Epithelial cell of esophagus (primary cell): ENCODE measurements around the gene GSE1.

ENCODE experiments used
- DNase-seq: peaks from one replicate; pipeline ENCODE4 v3.0.0; 2010; ENCODE audit warnings: low read depth
- H3K4me3 ChIP-seq: 2 replicates; pipeline ENCODE4 v1.5.1; 2011; ENCODE audit warnings: mild to moderate bottlenecking, low read length, control low read depth
- TF ChIP-seq, protein P1 (sequence below): IDR thresholded peaks from 2 replicates; pipeline ENCODE4 v1.5.1; 2011; ENCODE audit warnings: low read depth, mild to moderate bottlenecking, low read length, control low read depth, inconsistent platforms; ENCODE audit not compliant: insufficient read depth; ENCODE audit errors: missing control alignments

The GSE1 gene

DNA sequence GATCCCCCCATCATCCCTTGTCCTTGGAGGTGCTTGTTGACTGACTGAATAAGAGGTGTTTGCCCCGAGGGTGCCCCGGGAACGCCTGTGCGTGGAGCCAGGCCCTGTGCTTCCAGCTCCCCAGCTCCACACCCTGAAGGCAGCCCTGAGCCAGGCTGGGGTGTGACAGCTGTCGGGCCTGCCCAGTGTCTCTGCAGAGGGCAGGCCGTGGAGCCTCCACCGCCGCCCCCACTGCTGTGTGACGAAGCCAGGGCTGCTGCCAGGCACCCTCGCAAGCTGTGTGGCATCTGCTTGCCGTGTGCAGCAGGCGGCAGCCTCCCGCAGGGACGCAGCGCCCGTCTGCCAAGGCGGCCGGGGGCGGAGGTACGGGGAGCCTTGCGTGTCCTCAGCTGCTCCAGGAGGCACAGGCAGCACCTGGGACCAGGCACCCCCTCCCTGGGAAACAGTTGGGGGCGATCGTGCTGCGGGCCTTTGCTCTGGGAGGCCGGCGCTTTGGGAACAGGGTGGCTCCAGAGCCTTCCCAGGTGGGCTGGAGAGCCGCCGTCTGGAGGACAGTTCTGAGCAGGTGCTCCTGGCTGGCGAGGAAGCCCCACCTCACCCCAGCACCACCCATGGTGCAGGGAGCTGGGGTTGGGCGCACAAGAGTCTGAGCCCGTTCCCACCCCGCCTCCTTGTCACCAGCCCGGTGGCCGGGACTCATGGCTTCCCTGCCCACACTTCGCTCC is 26.6 kb downstream of the GSE1 start:
- TF ChIP-seq, protein P1, sequence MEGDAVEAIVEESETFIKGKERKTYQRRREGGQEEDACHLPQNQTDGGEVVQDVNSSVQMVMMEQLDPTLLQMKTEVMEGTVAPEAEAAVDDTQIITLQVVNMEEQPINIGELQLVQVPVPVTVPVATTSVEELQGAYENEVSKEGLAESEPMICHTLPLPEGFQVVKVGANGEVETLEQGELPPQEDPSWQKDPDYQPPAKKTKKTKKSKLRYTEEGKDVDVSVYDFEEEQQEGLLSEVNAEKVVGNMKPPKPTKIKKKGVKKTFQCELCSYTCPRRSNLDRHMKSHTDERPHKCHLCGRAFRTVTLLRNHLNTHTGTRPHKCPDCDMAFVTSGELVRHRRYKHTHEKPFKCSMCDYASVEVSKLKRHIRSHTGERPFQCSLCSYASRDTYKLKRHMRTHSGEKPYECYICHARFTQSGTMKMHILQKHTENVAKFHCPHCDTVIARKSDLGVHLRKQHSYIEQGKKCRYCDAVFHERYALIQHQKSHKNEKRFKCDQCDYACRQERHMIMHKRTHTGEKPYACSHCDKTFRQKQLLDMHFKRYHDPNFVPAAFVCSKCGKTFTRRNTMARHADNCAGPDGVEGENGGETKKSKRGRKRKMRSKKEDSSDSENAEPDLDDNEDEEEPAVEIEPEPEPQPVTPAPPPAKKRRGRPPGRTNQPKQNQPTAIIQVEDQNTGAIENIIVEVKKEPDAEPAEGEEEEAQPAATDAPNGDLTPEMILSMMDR, result peak; percentile 15
- H3K4me3 ChIP-seq, result no peak overlapping the region
- DNase-seq, result peak; percentile 65

DNA sequence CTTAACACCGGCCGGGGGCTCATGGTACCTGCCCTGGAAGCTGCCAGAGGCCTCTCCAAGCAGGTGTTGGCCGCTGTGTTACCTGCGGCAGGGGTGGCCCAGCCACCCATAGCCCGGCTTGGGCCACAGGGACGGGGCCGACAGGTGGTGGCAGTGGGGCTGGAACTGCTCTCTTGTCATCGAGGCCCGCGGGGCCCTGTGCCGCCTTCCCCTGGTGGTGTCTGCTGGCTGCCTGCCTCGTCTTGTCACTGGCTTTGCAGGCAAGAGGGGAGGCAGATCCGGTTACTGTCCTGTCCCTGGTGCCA is 27.1 kb downstream of the GSE1 start:
- TF ChIP-seq, protein P1, result no peak
- no peak overlapping the region for H3K4me3 ChIP-seq
- no peak for DNase-seq

DNA sequence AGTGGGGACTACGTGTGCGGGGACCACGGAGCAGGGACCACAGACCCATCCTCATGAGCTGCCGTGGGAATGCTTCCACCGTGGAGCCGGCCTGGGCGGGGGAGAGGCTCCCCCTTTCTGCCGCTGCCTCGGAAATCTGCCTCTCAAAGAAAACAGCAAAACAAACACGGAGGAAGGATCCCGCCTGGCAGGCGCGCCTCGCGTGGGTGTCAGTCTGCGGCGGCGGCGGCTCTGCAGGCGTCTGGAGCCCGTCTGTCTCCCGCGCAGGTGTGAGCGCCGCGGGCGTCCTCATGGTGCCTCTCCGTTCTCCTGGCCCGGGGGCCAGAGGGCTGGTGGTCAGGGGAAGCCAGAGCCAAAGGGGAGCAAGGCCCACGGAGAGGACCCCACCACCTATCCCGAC is 27.5 kb downstream of the GSE1 start:
- no peak overlapping the region for H3K4me3 ChIP-seq
- DNase-seq, result no peak
- TF ChIP-seq, protein P1, result no peak

DNA sequence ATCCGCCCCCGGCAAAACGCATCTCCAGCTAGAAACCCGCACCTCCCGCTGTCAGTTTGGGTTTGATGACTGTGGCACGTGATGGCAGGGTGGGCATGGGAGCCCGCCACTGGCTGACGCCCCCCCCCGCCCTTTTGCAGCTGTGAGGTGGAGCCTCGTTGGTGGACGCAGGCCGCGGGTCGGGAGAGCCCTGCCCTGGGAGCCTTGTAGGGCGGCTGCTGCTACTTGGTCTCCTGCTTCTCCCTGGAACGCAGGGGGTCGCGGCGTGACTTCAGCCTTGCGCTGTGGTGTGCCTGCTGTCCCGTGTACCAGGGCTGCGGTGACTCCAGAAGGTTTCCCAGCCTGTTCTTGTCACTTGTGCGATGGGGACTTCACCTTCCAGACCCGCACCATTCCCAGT is 28.2 kb downstream of the GSE1 start:
- H3K4me3 ChIP-seq, result no peak overlapping the region
- TF ChIP-seq, protein P1, result no peak
- no peak for DNase-seq

DNA sequence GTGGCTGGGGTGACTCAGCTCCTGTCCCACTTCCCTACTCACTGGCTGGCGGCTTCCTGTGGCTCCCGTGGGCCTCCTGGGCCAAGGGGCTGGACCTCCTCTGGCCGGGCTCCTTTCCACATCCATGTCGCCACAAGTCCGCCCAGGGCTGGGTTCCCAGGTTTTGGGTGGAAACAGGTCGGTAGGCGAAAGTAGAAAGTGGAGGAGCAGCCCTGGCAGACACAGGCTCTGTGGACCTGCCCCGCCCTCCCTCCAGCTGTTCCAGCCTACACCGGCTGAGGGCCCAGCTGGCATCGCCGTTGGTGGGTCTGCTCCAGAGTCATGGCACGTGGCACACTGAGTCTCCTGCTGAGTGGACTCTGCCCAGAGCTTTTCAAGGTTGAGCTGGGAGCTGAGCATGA is 28.7 kb downstream of the GSE1 start:
- TF ChIP-seq, protein P1, result no peak
- H3K4me3 ChIP-seq, result no peak overlapping the region

DNA sequence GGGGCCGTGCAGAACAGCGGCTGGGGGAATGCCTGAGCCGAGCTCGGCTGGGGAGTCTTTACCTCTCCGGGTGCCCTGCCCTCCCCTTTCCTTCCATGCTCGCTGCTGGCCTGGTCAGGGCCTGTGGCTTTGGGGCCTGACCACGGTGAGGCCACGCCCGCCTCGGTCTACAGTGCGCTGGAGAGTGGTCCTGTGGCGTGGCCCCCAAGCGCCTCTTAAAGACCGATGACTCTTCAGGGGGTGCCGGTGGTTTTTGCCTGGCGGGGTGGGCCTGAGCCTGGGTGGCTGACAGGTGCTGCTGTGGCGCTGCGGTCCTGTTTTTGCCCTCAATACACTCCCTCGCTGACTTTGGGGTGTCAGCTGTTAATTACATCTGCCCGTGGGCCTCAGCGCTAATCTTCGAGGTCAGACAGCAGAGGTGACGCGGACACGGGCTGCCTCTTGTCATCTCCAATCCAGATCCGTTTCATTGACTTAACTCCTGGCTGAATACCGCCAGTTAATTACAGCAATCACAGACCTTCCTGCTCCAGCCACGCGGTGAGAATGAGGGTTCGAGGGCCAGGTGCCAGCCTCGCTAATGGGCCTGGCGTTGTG is 29.7 kb downstream of the GSE1 start:
- no peak overlapping the region for H3K4me3 ChIP-seq
- TF ChIP-seq, protein P1, result no peak
- DNase-seq, result no peak

More for the DNA sequence above, 28.7 kb downstream of the GSE1 start:
- DNase-seq, result peak; percentile 28

DNA sequence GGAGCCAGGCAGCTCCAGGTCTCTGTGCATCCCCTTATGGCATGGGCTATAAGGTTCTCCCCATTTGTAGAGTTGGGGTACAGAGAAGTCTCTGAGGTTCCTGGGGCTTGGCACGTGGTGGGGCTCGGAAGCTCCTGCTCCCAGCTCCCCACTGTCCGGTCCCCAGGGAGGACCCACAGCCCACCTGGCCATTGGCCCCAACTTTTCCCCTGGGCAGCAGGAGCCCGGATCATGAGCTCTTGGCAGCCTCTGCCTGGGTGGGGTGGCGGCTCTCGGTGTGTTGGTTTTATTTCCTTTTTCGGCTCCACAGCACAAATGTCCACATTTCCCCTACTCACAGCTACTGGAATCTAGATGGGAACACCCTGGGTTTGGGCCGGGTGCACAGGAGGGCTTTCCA is 30.5 kb downstream of the GSE1 start:
- TF ChIP-seq, protein P1, result no peak
- no peak for DNase-seq
- no peak overlapping the region for H3K4me3 ChIP-seq
